Measurements from ENCODE around the gene KDM3A. TPM values are rescaled to one million over a fixed set of nuclear protein-coding genes. Genes with fewer than 3 reads are reported as not detected.

KDM3A gene
- total RNA-seq: 10 to 100 TPM; 24.6 to 56.6 TPM

- intact Hi-C loops (cut with DNase I): loop anchor here (5.0 to 10.0 kb wide), 2 partner anchors 154 to 219 kb away; no protein-coding TSS in a partner anchor
- Histone ChIP-seq H3K4me3 (peak within 1 kb of the TSS; percentile 76 to 88), H3K9me3 (no peaks in the 10 kb centered on the region), H3K4me1 (replicated peaks) (peaks cover 7% of the 10 kb centered on the region), H3K36me3 (no peaks in the 10 kb centered on the region), H3K27ac (peak within 1 kb of the TSS; percentile 96 to 99), H3K27me3 (replicated peaks; ENCODE audit: insufficient read depth) (no peaks in the 10 kb centered on the region)
- under 1% methylated on average over 51 of the region's 51 CpGs for WGBS
- peak; percentile 99 for DNase-seq (ENCODE audit: low spot score)
- peak in 1 of 4 experiments; percentile 22 for TF ChIP-seq CTCF (IDR thresholded peaks at IDR 0.05)
- no peak for TF ChIP-seq POLR2A (IDR thresholded peaks at IDR 0.05)
- TF ChIP-seq POLR2AphosphoS5 (IDR thresholded peaks at IDR 0.05): peak; percentile 94
Observed at GRCh38 chr2:86440631-86441391, at the start of gene KDM3A. Gene KDM3A (plus strand): TSS chr2:86441371. CDS start chr2:86442048, 677 bp downstream.

- Histone ChIP-seq H3K4me3 (no peak overlapping the region), H3K9me3 (no peaks in the 10 kb centered on the region), H3K27me3 (replicated peaks; ENCODE audit: insufficient read depth) (no peaks in the 10 kb centered on the region), H3K4me1 (replicated peaks) (no peaks in the 10 kb centered on the region), H3K27ac (no peak overlapping the region), H3K36me3 (no peaks in the 10 kb centered on the region)
- DNase-seq (ENCODE audit: low spot score): no peak
- no peak for TF ChIP-seq CTCF (IDR thresholded peaks at IDR 0.05)
- no peak for TF ChIP-seq POLR2AphosphoS5 (IDR thresholded peaks at IDR 0.05)
- TF ChIP-seq POLR2A (IDR thresholded peaks at IDR 0.05): no peak
- 66% methylated on average over 6 of the region's 6 CpGs for WGBS
- intact Hi-C loops (cut with DNase I): no loop called here
Observed at GRCh38 chr2:86392873-86393518, 48.2 kb upstream of the KDM3A start.

- Histone ChIP-seq H3K4me3 (no peak overlapping the region), H3K9me3 (no peaks in the 10 kb centered on the region), H3K27ac (no peak overlapping the region), H3K27me3 (replicated peaks; ENCODE audit: insufficient read depth) (no peaks in the 10 kb centered on the region), H3K4me1 (replicated peaks) (no peaks in the 10 kb centered on the region), H3K36me3 (no peaks in the 10 kb centered on the region)
- TF ChIP-seq POLR2AphosphoS5 (IDR thresholded peaks at IDR 0.05) (peak; percentile 26), CTCF (IDR thresholded peaks at IDR 0.05) (no peak)
- DNase-seq (ENCODE audit: low spot score): no peak
- intact Hi-C loops (cut with DNase I): no loop called here
- WGBS: 38% methylated on average over 1 of the region's 1 CpG
Observed at GRCh38 chr2:86393521-86394491, 47.4 kb upstream of the KDM3A start.

GRCh38 chr2:86396291-86396785, 44.8 kb upstream of the KDM3A start:
- H3K4me3 ChIP-seq: no peak overlapping the region
- peak; percentile 19 for DNase-seq (ENCODE audit: low spot score)
- H3K9me3 ChIP-seq: no peaks in the 10 kb centered on the region
- WGBS: 37% methylated on average over 6 of the region's 6 CpGs
- H3K36me3 ChIP-seq: no peaks in the 10 kb centered on the region
- no peak overlapping the region for H3K27ac ChIP-seq
- TF ChIP-seq CTCF (IDR thresholded peaks at IDR 0.05) (peak in 3 of 4 experiments; percentile 41 to 55 (median 44)), POLR2AphosphoS5 (IDR thresholded peaks at IDR 0.05) (peak; percentile 14), POLR2A (IDR thresholded peaks at IDR 0.05) (no peak)
- no peaks in the 10 kb centered on the region for H3K27me3 ChIP-seq (replicated peaks; ENCODE audit: insufficient read depth)
- no peaks in the 10 kb centered on the region for H3K4me1 ChIP-seq (replicated peaks)
- intact Hi-C loops (cut with DNase I): no loop called here

All from prostate gland (tissue), 2 donors.